HepG2 (cell line): ENCODE measurements around the gene CGREF1. TPM values are rescaled to one million over a fixed set of nuclear protein-coding genes. Genes with fewer than 3 reads are reported as not detected.

ENCODE experiments used
- AHR ChIP-seq: IDR thresholded peaks from 2 replicates; pipeline ENCODE4 v1.6.1; 2018; ENCODE audit warnings: missing genetic modification reagents, missing compliant biosample characterization
- ATF4 ChIP-seq, 2 experiments: fragments of 450-650 bp in 1 of 2; sonication (generic) in 1 of 2; formaldehyde crosslinking; IDR thresholded peaks; 2 replicates each; pipeline versions ENCODE4 v1.5.0 to v1.8.0; 2020 to 2022; ENCODE audit warnings: mild to moderate bottlenecking in 1 of 2, missing genetic modification reagents in 1 of 2
- ATRX ChIP-seq: sonication (generic); formaldehyde crosslinking; IDR thresholded peaks from 2 replicates; pipeline ENCODE4 v1.4.0; 2020; ENCODE audit warnings: missing genetic modification reagents, borderline replicate concordance
- CENPT ChIP-seq: sonication (generic); formaldehyde crosslinking; IDR thresholded peaks from 2 replicates; pipeline ENCODE4 v1.8.0; 2022; ENCODE audit warnings: low read depth, mild to moderate bottlenecking, moderate library complexity, missing genetic modification reagents
- HOXA3 ChIP-seq: sonication (generic); formaldehyde crosslinking; IDR thresholded peaks from 2 replicates; pipeline ENCODE4 v1.5.0; 2020; ENCODE audit warnings: missing genetic modification reagents
- MBD4 ChIP-seq: IDR thresholded peaks from 2 replicates; pipeline ENCODE4 v1.6.1; 2012; ENCODE audit warnings: low read length, inconsistent platforms, borderline replicate concordance
- MTA1 ChIP-seq: sonication (generic); formaldehyde crosslinking; IDR thresholded peaks from 2 replicates; pipeline ENCODE4 v1.4.0; 2020; ENCODE audit warnings: missing genetic modification reagents, mild to moderate bottlenecking, borderline replicate concordance
- NAIF1 ChIP-seq: sonication (generic); formaldehyde crosslinking; IDR thresholded peaks from 2 replicates; pipeline ENCODE4 v1.5.0; 2020; ENCODE audit warnings: mild to moderate bottlenecking, missing genetic modification reagents, borderline replicate concordance
- PPARG ChIP-seq: conservative IDR thresholded peaks from 2 replicates; pipeline ENCODE4 v1.6.1; 2016; ENCODE audit warnings: missing biosample characterization, missing genetic modification reagents
- RARA ChIP-seq: IDR thresholded peaks from 2 replicates; pipeline ENCODE4 v1.6.1; 2016; ENCODE audit warnings: missing genetic modification reagents, missing compliant biosample characterization
- RBFOX2 ChIP-seq: fragments of 200-400 bp; formaldehyde crosslinking; IDR thresholded peaks from 2 replicates; pipeline ENCODE4 v1.6.1; 2017; ENCODE audit warnings: low read depth, mild to moderate bottlenecking, low read length
- SP140L ChIP-seq: sonication (generic); formaldehyde crosslinking; IDR thresholded peaks from 2 replicates; pipeline ENCODE4 v1.4.0; 2020; ENCODE audit warnings: missing genetic modification reagents, borderline replicate concordance
- THAP8 ChIP-seq: sonication (generic); formaldehyde crosslinking; IDR thresholded peaks from 2 replicates; pipeline ENCODE4 v1.5.1; 2020; ENCODE audit warnings: missing genetic modification reagents, mild to moderate bottlenecking, borderline replicate concordance
- ZFYVE20 ChIP-seq: sonication (generic); formaldehyde crosslinking; IDR thresholded peaks from 2 replicates; pipeline ENCODE4 v1.8.0; 2023; ENCODE audit warnings: low read depth, mild to moderate bottlenecking, moderate library complexity, missing genetic modification reagents, borderline replicate concordance
- ZNF274 ChIP-seq: sonication (generic); formaldehyde crosslinking; IDR thresholded peaks from 2 replicates; pipeline ENCODE4 v1.5.1; 2020; ENCODE audit warnings: mild to moderate bottlenecking, missing genetic modification reagents
- ZNF367 ChIP-seq: sonication (generic); formaldehyde crosslinking; IDR thresholded peaks from 2 replicates; pipeline ENCODE4 v1.4.0; 2020; ENCODE audit warnings: missing genetic modification reagents, borderline replicate concordance
- ZNF674 ChIP-seq: sonication (generic); formaldehyde crosslinking; IDR thresholded peaks from 2 replicates; pipeline ENCODE4 v1.5.0; 2020; ENCODE audit warnings: low read depth, mild to moderate bottlenecking, missing genetic modification reagents
- polyA plus RNA-seq, 8 experiments: library from polyadenylated mRNA; depleted of rRNA in 3 of 8; stranded (reverse) in 7 of 8; unstranded in 1 of 8; fragments of >200 nt; fragmentation: Illumina TruSeq in 4 of 8; extraction: Trizol in 4 of 8; gene quantifications; 2 replicates each; pipeline versions ENCODE4 v1.2.1 to v1.2.3, GENCODE V29; 2011 to 2016; ENCODE audit warnings: low read depth in 4 of 8, missing spikeins in 1 of 8, mixed read lengths in 1 of 8; ENCODE audit not compliant: insufficient read depth in 1 of 8
- total RNA-seq, 5 experiments: library from RNA; depleted of rRNA; stranded (reverse); fragments of >200 nt; fragmentation: Illumina TruSeq; extraction: Trizol; gene quantifications; 2 replicates each; pipeline ENCODE4 v1.2.3, GENCODE V29; 2016; ENCODE audit warnings: low read depth in 1 of 5
- TF ChIP-seq, protein P1 (sequence below): sonication (generic); formaldehyde crosslinking; IDR thresholded peaks from 2 replicates; pipeline ENCODE4 v1.4.0; 2020; ENCODE audit warnings: low read depth, missing genetic modification reagents
- TF ChIP-seq, protein P2 (sequence below): sonication (generic); formaldehyde crosslinking; IDR thresholded peaks from 2 replicates; pipeline ENCODE4 v1.9.0; 2021; ENCODE audit warnings: missing genetic modification reagents, borderline replicate concordance

Gene CGREF1
- total and polyA plus RNA-seq, 2 of the 13 experiments (the other 11 are each of a cell fraction or from before 2014, with no cell fraction given) = 13.9 to 23.4 TPM

DNA sequence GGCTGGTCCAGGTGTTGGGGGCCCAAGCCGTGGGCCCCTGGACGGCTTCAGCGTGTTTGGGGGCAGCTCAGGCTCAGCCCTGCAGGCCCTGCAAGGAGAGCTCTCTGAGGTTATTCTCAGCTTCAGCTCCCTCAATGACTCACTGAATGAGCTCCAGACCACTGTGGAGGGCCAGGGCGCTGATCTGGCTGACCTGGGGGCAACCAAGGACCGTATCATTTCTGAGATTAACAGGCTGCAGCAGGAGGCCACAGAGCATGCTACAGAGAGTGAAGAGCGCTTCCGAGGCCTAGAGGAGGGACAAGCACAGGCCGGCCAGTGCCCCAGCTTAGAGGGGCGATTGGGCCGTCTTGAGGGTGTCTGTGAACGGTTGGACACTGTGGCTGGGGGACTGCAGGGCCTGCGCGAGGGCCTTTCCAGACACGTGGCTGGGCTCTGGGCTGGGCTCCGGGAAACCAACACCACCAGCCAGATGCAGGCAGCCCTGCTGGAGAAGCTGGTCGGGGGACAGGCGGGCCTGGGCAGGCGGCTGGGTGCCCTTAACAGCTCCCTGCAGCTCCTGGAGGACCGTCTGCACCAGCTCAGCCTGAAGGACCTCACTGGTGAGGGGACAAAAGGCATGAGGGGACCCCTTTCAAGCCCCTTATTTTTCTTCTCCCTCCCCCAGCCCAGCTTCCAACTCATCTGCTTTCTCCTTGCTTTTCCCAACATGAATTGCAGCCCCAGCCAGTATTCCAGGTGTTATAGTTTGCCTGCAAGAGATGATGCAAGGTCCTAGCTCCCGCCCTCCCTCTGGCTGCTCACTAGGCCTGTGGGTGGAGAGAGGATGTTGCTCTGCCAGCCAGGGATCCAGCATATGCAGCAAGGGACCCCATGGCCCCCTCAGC lies 35.3 kb downstream of the CGREF1 start (continued):
- TF ChIP-seq ATF4 (CRISPR knock-in tag; IDR thresholded peaks at IDR 0.05) (peak in 1 of 2 experiments; percentile 94; a peak in 2 of 4 replicates), MBD4 (no peak), ATRX (CRISPR knock-in tag) (no peak), SP140L (CRISPR knock-in tag) (no peak), ZNF367 (CRISPR knock-in tag) (no peak), ZNF274 (CRISPR knock-in tag) (no peak), AHR (CRISPR knock-in tag) (peak; percentile 16; the same call in 1 of the 2 replicates), ZNF674 (CRISPR knock-in tag) (no peak), RARA (CRISPR knock-in tag) (no peak), NAIF1 (CRISPR knock-in tag) (no peak), THAP8 (no peak), PPARG (no peak), ZFYVE20 (CRISPR knock-in tag) (0 out of 2 replicates have a peak, but pooled peaks have one; percentile 40), MTA1 (CRISPR knock-in tag) (no peak), RBFOX2 (peak; percentile 26; the same call in 1 of the 2 replicates), HOXA3 (peak; percentile 23; the same call in 1 of the 2 replicates), CENPT (CRISPR knock-in tag) (no peak)
- TF ChIP-seq, protein P1, sequence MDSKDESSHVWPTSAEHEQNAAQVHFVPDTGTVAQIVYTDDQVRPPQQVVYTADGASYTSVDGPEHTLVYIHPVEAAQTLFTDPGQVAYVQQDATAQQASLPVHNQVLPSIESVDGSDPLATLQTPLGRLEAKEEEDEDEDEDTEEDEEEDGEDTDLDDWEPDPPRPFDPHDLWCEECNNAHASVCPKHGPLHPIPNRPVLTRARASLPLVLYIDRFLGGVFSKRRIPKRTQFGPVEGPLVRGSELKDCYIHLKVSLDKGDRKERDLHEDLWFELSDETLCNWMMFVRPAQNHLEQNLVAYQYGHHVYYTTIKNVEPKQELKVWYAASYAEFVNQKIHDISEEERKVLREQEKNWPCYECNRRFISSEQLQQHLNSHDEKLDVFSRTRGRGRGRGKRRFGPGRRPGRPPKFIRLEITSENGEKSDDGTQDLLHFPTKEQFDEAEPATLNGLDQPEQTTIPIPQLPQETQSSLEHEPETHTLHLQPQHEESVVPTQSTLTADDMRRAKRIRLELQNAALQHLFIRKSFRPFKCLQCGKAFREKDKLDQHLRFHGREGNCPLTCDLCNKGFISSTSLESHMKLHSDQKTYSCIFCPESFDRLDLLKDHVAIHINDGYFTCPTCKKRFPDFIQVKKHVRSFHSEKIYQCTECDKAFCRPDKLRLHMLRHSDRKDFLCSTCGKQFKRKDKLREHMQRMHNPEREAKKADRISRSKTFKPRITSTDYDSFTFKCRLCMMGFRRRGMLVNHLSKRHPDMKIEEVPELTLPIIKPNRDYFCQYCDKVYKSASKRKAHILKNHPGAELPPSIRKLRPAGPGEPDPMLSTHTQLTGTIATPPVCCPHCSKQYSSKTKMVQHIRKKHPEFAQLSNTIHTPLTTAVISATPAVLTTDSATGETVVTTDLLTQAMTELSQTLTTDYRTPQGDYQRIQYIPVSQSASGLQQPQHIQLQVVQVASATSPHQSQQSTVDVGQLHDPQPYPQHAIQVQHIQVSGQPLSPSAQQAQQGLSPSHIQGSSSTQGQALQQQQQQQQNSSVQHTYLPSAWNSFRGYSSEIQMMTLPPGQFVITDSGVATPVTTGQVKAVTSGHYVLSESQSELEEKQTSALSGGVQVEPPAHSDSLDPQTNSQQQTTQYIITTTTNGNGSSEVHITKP (CRISPR knock-in tag) = no peak
- TF ChIP-seq, protein P2, sequence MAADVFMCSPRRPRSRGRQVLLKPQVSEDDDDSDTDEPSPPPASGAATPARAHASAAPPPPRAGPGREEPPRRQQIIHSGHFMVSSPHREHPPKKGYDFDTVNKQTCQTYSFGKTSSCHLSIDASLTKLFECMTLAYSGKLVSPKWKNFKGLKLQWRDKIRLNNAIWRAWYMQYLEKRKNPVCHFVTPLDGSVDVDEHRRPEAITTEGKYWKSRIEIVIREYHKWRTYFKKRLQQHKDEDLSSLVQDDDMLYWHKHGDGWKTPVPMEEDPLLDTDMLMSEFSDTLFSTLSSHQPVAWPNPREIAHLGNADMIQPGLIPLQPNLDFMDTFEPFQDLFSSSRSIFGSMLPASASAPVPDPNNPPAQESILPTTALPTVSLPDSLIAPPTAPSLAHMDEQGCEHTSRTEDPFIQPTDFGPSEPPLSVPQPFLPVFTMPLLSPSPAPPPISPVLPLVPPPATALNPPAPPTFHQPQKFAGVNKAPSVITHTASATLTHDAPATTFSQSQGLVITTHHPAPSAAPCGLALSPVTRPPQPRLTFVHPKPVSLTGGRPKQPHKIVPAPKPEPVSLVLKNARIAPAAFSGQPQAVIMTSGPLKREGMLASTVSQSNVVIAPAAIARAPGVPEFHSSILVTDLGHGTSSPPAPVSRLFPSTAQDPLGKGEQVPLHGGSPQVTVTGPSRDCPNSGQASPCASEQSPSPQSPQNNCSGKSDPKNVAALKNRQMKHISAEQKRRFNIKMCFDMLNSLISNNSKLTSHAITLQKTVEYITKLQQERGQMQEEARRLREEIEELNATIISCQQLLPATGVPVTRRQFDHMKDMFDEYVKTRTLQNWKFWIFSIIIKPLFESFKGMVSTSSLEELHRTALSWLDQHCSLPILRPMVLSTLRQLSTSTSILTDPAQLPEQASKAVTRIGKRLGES (CRISPR knock-in tag) = no peak
